Trophoblast cell (in vitro differentiated cells and primary cell): ENCODE measurements around the gene RAVER2.
"Not testable (repeated sequence)": the region's sequence is repeated elsewhere in the genome, so short reads cannot be mapped to it uniquely, and the experiment has no call there.

ENCODE experiments used
- DNase-seq, 2 donors: peaks; one replicate each; pipeline ENCODE4 v3.0.0-alpha.2; 2016
- H2AFZ ChIP-seq: 2 replicates; pipeline ENCODE4 v1.6.1; 2013; ENCODE audit warnings: low read length, moderate library complexity, mild to moderate bottlenecking; ENCODE audit not compliant: insufficient read depth, poor library complexity
- H2AK5ac ChIP-seq: 2 replicates; pipeline ENCODE4 v1.6.1; 2013; ENCODE audit warnings: mild to moderate bottlenecking, low read length
- H2BK120ac ChIP-seq: 2 replicates; pipeline ENCODE4 v1.6.1; 2013; ENCODE audit warnings: low read length, mild to moderate bottlenecking, moderate library complexity; ENCODE audit not compliant: insufficient read depth, poor library complexity
- H2BK12ac ChIP-seq: 2 replicates; pipeline ENCODE4 v1.6.1; 2013; ENCODE audit warnings: mild to moderate bottlenecking, low read length, moderate library complexity
- H2BK5ac ChIP-seq: 2 replicates; pipeline ENCODE4 v1.6.1; 2013; ENCODE audit warnings: low read length, low read depth, moderate library complexity, mild to moderate bottlenecking; ENCODE audit not compliant: poor library complexity
- H3K14ac ChIP-seq: 2 replicates; pipeline ENCODE4 v1.6.1; 2013; ENCODE audit warnings: mild to moderate bottlenecking, low read length
- H3K18ac ChIP-seq: 2 replicates; pipeline ENCODE4 v1.6.1; 2013; ENCODE audit warnings: mild to moderate bottlenecking, low read length
- H3K23ac ChIP-seq: 2 replicates; pipeline ENCODE4 v1.6.1; 2013; ENCODE audit warnings: low read length
- H3K27ac ChIP-seq: 2 replicates; pipeline ENCODE4 v1.5.1; 2013; ENCODE audit warnings: low read depth, mild to moderate bottlenecking, inconsistent platforms, low read length, moderate library complexity
- H3K27me3 ChIP-seq: 2 replicates; pipeline ENCODE4 v1.6.1; 2013; ENCODE audit warnings: inconsistent platforms, mild to moderate bottlenecking, low read length, moderate library complexity; ENCODE audit not compliant: insufficient read depth
- H3K36me3 ChIP-seq, 2 experiments: 1 replicate in 1 of 2; 2 replicates in 1 of 2; pipeline ENCODE4 v1.6.1; 2013; ENCODE audit warnings: low read length in 2 of 2, mild to moderate bottlenecking in 2 of 2, moderate library complexity in 1 of 2; ENCODE audit not compliant: insufficient read depth in 2 of 2, control insufficient read depth in 1 of 2
- H3K4ac ChIP-seq: 2 replicates; pipeline ENCODE4 v1.6.1; 2013; ENCODE audit warnings: low read depth, mild to moderate bottlenecking, low read length, moderate library complexity
- H3K4me1 ChIP-seq, 2 experiments: 1 replicate in 1 of 2; 2 replicates in 1 of 2; pipeline ENCODE4 v1.6.1; 2013; ENCODE audit warnings: low read length in 2 of 2, mild to moderate bottlenecking in 2 of 2, moderate library complexity in 1 of 2; ENCODE audit not compliant: insufficient read depth in 2 of 2, control insufficient read depth in 1 of 2
- H3K4me2 ChIP-seq: 2 replicates; pipeline ENCODE4 v1.6.1; 2013; ENCODE audit warnings: inconsistent platforms, mild to moderate bottlenecking, low read length, moderate library complexity
- H3K4me3 ChIP-seq: 2 replicates; pipeline ENCODE4 v1.5.1; 2013; ENCODE audit warnings: mild to moderate bottlenecking, low read depth, low read length, inconsistent platforms
- H3K79me1 ChIP-seq: one replicate; pipeline ENCODE4 v1.6.1; 2013; ENCODE audit warnings: low read length
- H3K79me2 ChIP-seq: 2 replicates; pipeline ENCODE4 v1.6.1; 2013; ENCODE audit warnings: low read length, mild to moderate bottlenecking; ENCODE audit not compliant: control insufficient read depth, insufficient read depth, poor library complexity
- H3K9ac ChIP-seq: 2 replicates; pipeline ENCODE4 v1.6.1; 2013; ENCODE audit warnings: mild to moderate bottlenecking, low read length
- H3K9me3 ChIP-seq: 2 replicates; pipeline ENCODE4 v1.6.1; 2013; ENCODE audit warnings: low read depth, mild to moderate bottlenecking, control low read depth, inconsistent platforms, low read length; ENCODE audit not compliant: insufficient read depth
- H4K12ac ChIP-seq: 2 replicates; pipeline ENCODE4 v1.6.1; 2013; ENCODE audit warnings: low read depth, mild to moderate bottlenecking, low read length, moderate library complexity
- H4K8ac ChIP-seq: 2 replicates; pipeline ENCODE4 v1.6.1; 2013; ENCODE audit warnings: low read depth, mild to moderate bottlenecking, low read length, moderate library complexity
- H4K91ac ChIP-seq: one replicate; pipeline ENCODE4 v1.6.1; 2013; ENCODE audit warnings: low read depth, mild to moderate bottlenecking, low read length, moderate library complexity
- WGBS: extraction: QIAGEN DNeasy Blood & Tissue Kit; methylation state at CpG from one replicate; pipeline ENCODE4 v1.1.7; 2013; ENCODE audit warnings: missing lambda C conversion rate; ENCODE audit not compliant: insufficient read length, insufficient coverage; ENCODE audit errors: extremely low coverage; 5-methylcytosine and 5-hydroxymethylcytosine counted together

The RAVER2 gene

GRCh38 chr1:64775113-64775512 is 30.2 kb downstream of the RAVER2 start:
- Histone ChIP-seq H3K27me3 (no peaks in the 10 kb centered on the region), H3K4ac (no peak overlapping the region), H2BK5ac (no peak overlapping the region), H3K79me2 (no peaks in the 10 kb centered on the region), H3K14ac (no peak overlapping the region), H3K4me1 (no peaks in the 10 kb centered on the region), H3K79me1 (no peaks in the 10 kb centered on the region), H2BK120ac (no peak overlapping the region), H4K12ac (no peak overlapping the region), H3K4me3 (no peak overlapping the region), H2AK5ac (no peak overlapping the region), H4K8ac (no peak overlapping the region), H2AFZ (no peak overlapping the region), H3K9ac (no peak overlapping the region), H3K23ac (no peak overlapping the region), H2BK12ac (no peak overlapping the region), H3K27ac (no peak overlapping the region), H4K91ac (no peak overlapping the region), H3K18ac (no peak overlapping the region), H3K9me3 (no peaks in the 10 kb centered on the region), H3K4me2 (no peak overlapping the region), H3K36me3 (no peaks in the 10 kb centered on the region)
- WGBS = 100% methylated on average over 1 of the region's 3 CpGs
- DNase-seq = no peak

GRCh38 chr1:64782044-64782443 is 37.2 kb downstream of the RAVER2 start:
- H3K9ac ChIP-seq, H3K4ac ChIP-seq, H3K27me3 ChIP-seq, H2AFZ ChIP-seq, H3K4me3 ChIP-seq, H3K18ac ChIP-seq, H3K27ac ChIP-seq, H2BK120ac ChIP-seq, H3K36me3 ChIP-seq, H3K4me2 ChIP-seq, H3K23ac ChIP-seq, H3K79me1 ChIP-seq, H3K9me3 ChIP-seq, H2AK5ac ChIP-seq, H4K91ac ChIP-seq, H3K14ac ChIP-seq, H2BK5ac ChIP-seq, H4K8ac ChIP-seq, H4K12ac ChIP-seq, DNase-seq, H2BK12ac ChIP-seq, H3K79me2 ChIP-seq, H3K4me1 ChIP-seq: not testable (repeated sequence)
- no CpG with 5 or more reads among the region's 6 CpGs for WGBS

DNA sequence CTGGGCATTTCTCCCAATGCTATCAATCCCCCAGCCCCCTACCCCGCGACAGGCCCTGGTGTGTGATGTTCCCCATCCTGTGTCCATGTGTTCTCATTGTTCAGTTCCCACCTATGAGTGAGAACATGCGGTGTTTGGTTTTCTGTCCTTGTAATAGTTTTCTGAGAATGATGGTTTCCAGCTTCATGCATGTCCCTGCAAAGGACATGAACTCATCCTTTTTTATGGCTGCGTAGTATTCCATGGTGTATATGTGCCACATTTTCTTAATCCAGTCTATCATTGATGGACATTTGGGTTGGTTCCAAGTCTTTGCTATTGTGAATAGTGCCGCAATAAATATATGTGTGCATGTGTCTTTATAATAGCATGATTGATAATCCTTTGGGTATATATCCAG is 38.0 kb downstream of the RAVER2 start:
- H3K36me3 ChIP-seq, H3K18ac ChIP-seq: not testable (repeated sequence)

DNA sequence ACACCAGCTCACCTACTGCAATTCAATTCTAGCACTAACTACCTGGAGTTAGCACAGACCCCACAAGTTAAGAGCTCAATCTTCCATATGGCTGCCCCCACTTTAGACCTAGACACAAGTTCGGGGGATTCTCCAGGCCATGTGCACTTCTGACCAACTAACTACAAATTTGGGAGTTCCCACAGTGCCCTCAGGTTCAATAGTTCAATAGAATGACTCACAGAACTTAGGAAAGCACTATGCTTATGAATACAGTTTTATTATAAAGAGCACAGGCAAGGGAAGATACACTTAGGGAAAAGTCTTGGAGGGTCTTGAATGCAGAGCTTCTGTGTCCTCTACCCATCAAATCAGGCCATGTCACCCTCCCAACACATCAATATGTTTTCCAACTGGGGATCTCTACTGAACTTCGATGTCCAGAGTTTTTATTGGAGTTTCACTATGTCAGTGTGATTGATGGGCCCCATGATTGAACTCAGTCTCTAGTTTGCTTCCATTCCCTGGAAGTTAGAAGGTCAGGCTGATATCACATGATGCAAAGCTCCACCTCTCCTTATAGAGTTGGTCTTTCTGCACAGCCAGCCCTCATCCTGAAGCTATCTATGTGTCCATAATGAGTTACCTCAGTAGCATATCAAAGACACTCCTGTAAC is 46.1 kb downstream of the RAVER2 start:
- Histone ChIP-seq H4K8ac (no peak overlapping the region), H2BK120ac (no peak overlapping the region), H3K4me2 (no peak overlapping the region), H3K4me3 (no peak overlapping the region), H4K12ac (no peak overlapping the region), H3K18ac (no peak overlapping the region), H3K27ac (no peak overlapping the region), H3K23ac (no peak overlapping the region), H2AK5ac (no peak overlapping the region), H3K9me3 (no peaks in the 10 kb centered on the region), H2BK12ac (no peak overlapping the region), H3K9ac (no peak overlapping the region), H3K27me3 (no peaks in the 10 kb centered on the region), H3K79me2 (no peaks in the 10 kb centered on the region), H3K4ac (no peak overlapping the region), H3K79me1 (no peaks in the 10 kb centered on the region), H2BK5ac (no peak overlapping the region), H3K4me1 (no peaks in the 10 kb centered on the region), H4K91ac (no peak overlapping the region), H3K14ac (no peak overlapping the region), H3K36me3 (no peaks in the 10 kb centered on the region), H2AFZ (no peak overlapping the region)
- no peak for DNase-seq
- no CpG with 5 or more reads among the region's 2 CpGs for WGBS

More for the DNA sequence above, 38.0 kb downstream of the RAVER2 start:
- H3K9me3 ChIP-seq, H3K4me1 ChIP-seq, H4K12ac ChIP-seq, H2BK120ac ChIP-seq, H3K23ac ChIP-seq, H3K4me2 ChIP-seq, H3K4ac ChIP-seq, H2AK5ac ChIP-seq, DNase-seq, H3K27ac ChIP-seq, H4K8ac ChIP-seq, H3K4me3 ChIP-seq, H3K27me3 ChIP-seq, H3K14ac ChIP-seq, H2BK5ac ChIP-seq, H3K9ac ChIP-seq, H2AFZ ChIP-seq, H3K79me1 ChIP-seq, H2BK12ac ChIP-seq, H4K91ac ChIP-seq, H3K79me2 ChIP-seq: not testable (repeated sequence)
- no CpG with 5 or more reads among the region's 5 CpGs for WGBS
